Ascending aorta (tissue), 2 donors: ENCODE data around the gene MAP7. TPM values are rescaled to one million over a fixed set of nuclear protein-coding genes. Genes with fewer than 3 reads are reported as not detected.

Experiments used
- DNase-seq, 2 donors: peaks; one replicate each; pipeline ENCODE4 v3.0.0-alpha.2; 2019; ENCODE audit warnings: low spot score in 2 of 2
- H3K27ac ChIP-seq, 2 donors: fragments of 200-600 bp; sonication (generic); one replicate each; pipeline ENCODE4 v1.5.1; 2016 to 2017; ENCODE audit warnings: mild to moderate bottlenecking in 1 of 2
- H3K27me3 ChIP-seq: fragments of 200-600 bp; sonication (generic); one replicate; pipeline ENCODE4 v1.5.1; 2017
- H3K36me3 ChIP-seq, 2 donors: fragments of 200-600 bp; sonication (generic); one replicate each; pipeline ENCODE4 v1.5.1; 2016
- H3K4me1 ChIP-seq, 2 donors: fragments of 200-600 bp; sonication (generic); one replicate each; pipeline ENCODE4 v1.5.1; 2016 to 2017; ENCODE audit warnings: mild to moderate bottlenecking in 1 of 2
- H3K4me3 ChIP-seq, 2 donors: fragments of 200-600 bp; sonication (generic); one replicate each; pipeline ENCODE4 v1.5.1; 2016 to 2017; ENCODE audit warnings: mild to moderate bottlenecking in 1 of 2
- H3K9me3 ChIP-seq, 2 donors: fragments of 200-600 bp; sonication (generic); one replicate each; pipeline ENCODE4 v1.5.1; 2016
- intact Hi-C: fragments of 100-400 bp; cut with DNase I; formaldehyde crosslinking; loops from one replicate; pipeline ENCODE4 v1.15.1; 2023
- total RNA-seq: library from RNA; depleted of rRNA; stranded (reverse); fragments of >200 nt; gene quantifications from one replicate; pipeline ENCODE4 v1.1.0, GENCODE V29; 2016
- TF ChIP-seq, protein P1 (sequence below), 3 experiments: fragments of 200-600 bp in 2 of 3; fragments of 450-650 bp in 1 of 3; sonication (generic) in 2 of 3; IDR thresholded peaks; one replicate each; pipeline ENCODE4 v1.5.1; 2016 to 2019; ENCODE audit warnings: antibody characterized with exemption in 3 of 3, mild to moderate bottlenecking in 1 of 3, moderate library complexity in 1 of 3

Gene MAP7
- total RNA-seq, 1 donor from 2014 or later: not detected

DNA sequence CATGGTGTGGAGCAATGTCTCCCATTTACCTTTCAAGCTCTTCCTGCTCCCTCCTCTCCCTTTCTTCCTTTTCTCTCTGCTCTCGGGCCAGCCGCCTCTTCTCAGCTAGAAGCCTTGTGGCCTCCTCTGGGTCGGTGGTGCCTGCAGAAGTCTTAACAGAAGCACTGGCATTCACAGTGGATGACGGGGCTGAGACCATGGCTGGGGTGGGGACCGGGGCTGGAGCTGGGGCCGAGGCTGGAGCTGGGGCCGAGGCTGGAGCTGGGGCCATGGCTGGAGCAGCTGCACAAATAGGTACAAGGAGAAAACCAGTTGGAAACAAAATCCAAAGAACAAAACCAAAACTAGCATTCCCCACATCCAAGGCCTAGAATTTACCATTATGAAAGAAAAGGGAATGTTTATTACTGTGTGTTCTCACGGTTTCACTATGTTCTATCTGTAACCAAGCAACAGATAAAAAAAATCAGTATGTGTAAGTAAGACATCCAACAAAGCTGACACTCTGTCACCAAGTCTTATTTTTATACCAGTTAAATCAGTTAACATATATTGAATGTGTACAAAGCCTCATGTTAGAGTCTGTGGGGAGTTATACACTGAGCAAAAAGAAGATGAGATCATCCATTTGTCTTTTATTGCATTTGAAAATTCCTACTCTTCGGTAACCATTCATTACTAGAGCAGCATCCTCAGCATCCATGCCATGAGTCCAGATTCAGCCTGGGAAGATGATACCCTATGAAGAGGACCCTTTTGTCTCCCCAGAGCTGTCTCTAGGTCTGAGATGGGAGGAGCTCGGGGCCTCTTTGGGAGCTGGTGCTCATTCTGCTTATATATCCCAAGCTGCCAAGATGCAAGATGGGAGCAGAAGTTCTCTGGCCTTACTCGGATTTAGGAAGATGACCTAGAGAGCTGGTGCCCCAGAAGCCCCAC, 187.5 kb downstream of the MAP7 start:
- Histone ChIP-seq H3K36me3 (peaks cover 3 to 5% of the 10 kb centered on the region in 2 donors), H3K27me3 (no peaks in the 10 kb centered on the region), H3K4me3 (no peak overlapping the region), H3K27ac (no peak overlapping the region), H3K4me1 (peaks cover 0 to 2% of the 10 kb centered on the region in 2 donors), H3K9me3 (no peaks in the 10 kb centered on the region)
- intact Hi-C loops: no loop called here
- DNase-seq: no peak
- TF ChIP-seq, protein P1, sequence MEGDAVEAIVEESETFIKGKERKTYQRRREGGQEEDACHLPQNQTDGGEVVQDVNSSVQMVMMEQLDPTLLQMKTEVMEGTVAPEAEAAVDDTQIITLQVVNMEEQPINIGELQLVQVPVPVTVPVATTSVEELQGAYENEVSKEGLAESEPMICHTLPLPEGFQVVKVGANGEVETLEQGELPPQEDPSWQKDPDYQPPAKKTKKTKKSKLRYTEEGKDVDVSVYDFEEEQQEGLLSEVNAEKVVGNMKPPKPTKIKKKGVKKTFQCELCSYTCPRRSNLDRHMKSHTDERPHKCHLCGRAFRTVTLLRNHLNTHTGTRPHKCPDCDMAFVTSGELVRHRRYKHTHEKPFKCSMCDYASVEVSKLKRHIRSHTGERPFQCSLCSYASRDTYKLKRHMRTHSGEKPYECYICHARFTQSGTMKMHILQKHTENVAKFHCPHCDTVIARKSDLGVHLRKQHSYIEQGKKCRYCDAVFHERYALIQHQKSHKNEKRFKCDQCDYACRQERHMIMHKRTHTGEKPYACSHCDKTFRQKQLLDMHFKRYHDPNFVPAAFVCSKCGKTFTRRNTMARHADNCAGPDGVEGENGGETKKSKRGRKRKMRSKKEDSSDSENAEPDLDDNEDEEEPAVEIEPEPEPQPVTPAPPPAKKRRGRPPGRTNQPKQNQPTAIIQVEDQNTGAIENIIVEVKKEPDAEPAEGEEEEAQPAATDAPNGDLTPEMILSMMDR (IDR thresholded peaks at IDR 0.05): no peak

DNA sequence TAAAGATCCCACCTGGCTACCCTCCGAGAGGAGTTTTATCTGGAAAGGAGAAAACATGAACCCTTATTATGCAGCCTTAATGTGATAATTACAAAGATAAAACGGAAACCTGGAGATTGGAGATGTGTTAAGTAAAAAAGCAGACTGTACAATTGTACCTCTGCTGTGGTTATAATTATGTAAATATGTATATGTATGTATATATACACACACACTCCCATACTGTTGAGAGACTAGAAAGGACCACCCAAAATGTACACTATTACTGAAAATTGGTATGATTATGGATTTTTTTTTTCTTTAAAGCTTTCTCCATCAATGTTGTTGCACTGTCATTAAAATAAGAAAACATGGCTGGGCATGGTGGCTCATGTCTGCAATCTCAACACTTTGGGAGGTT, 188.4 kb downstream of the MAP7 start:
- H3K4me3 ChIP-seq: no peak overlapping the region
- TF ChIP-seq, protein P1 (IDR thresholded peaks at IDR 0.05): no peak
- no peak overlapping the region for H3K27ac ChIP-seq
- intact Hi-C loops: no loop called here
- H3K4me1 ChIP-seq: peaks cover 0 to 2% of the 10 kb centered on the region in 2 donors
- H3K36me3 ChIP-seq: peaks cover 3 to 5% of the 10 kb centered on the region in 2 donors
- DNase-seq: no peak
- no peaks in the 10 kb centered on the region for H3K9me3 ChIP-seq
- no peaks in the 10 kb centered on the region for H3K27me3 ChIP-seq

DNA sequence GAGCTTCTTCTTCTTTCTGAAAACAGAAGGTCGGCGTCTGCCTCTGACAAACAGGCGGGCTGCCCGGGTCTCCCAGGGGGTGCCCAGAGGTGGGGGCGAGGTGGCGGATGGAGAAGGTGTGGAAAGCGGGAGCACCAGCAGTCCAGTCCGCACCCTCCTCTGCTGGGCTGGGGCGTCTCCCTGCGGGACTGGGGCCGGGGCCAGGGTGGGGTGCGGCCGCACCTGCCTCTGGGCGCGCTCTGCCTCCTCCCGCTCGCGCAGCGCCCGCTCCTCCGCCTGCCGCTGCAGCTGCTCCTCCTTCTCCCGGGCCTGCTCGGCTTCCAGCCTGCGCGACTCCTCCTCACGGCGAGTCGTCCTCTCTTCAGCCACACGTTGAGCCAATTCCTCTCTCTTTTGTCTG, 189.4 kb downstream of the MAP7 start:
- no peak overlapping the region for H3K4me3 ChIP-seq
- no peaks in the 10 kb centered on the region for H3K4me1 ChIP-seq
- H3K36me3 ChIP-seq: peaks cover 3 to 5% of the 10 kb centered on the region in 2 donors
- TF ChIP-seq, protein P1 (IDR thresholded peaks at IDR 0.05): no peak
- no peaks in the 10 kb centered on the region for H3K9me3 ChIP-seq
- intact Hi-C loops: no loop called here
- no peaks in the 10 kb centered on the region for H3K27me3 ChIP-seq
- DNase-seq: no peak
- H3K27ac ChIP-seq: no peak overlapping the region

DNA sequence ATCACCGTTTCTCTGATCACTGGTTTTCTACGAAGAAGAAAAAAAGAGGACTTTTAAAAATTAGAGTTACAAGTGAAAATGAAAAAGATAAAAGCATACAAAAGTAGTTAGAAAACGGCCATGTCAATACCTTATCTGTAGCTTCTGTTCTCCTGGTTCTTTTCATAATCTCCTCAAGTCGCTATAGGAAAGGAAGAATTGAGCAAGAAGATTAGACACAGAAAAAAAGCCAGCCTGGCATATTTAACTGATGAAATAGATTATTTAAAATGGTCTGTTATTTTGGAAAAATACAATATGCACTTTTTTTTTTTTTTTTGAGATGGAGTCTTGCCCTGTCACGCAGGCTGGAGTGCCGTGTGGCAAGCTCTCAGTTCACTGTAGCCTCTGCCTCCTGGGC, 190.4 kb downstream of the MAP7 start:
- intact Hi-C loops: no loop called here
- Histone ChIP-seq H3K27ac (no peak overlapping the region), H3K4me1 (no peaks in the 10 kb centered on the region), H3K36me3 (peaks cover 3 to 5% of the 10 kb centered on the region in 2 donors), H3K4me3 (no peak overlapping the region), H3K9me3 (no peaks in the 10 kb centered on the region), H3K27me3 (no peaks in the 10 kb centered on the region)
- DNase-seq: no peak
- TF ChIP-seq, protein P1 (IDR thresholded peaks at IDR 0.05): no peak

DNA sequence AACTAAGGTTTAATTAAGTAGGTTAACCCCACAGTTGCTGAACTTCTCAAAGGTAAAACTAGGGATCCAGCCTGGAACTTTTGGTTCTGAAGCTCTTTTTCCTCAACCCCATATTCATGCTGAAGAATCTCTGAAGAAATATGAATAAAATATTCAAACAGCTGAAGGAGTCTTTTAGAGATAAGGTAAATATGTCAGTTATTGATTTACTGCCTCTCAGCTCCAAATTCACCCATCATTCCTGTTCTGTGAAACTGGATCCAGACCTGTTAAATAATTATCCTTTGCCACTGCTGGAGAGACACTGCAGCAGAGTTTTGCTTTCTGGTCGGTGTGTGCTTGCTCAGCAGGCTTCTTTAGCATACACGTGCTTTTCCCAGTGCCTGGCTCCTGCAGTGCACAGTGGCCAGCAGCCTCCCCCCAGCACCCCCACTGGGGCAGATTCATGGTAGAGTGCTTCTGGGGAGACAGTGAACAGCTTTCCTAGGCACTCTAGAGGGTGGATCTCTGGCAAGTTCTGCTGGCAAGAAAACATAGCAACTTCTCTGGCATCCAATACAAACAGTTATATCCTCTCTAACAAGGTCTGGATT, 198.6 kb downstream of the MAP7 start:
- intact Hi-C loops: no loop called here
- DNase-seq: no peak
- H3K27me3 ChIP-seq: no peaks in the 10 kb centered on the region
- no peak overlapping the region for H3K4me3 ChIP-seq
- TF ChIP-seq, protein P1 (IDR thresholded peaks at IDR 0.05): no peak
- no peaks in the 10 kb centered on the region for H3K9me3 ChIP-seq
- H3K36me3 ChIP-seq: no peaks in the 10 kb centered on the region
- no peak overlapping the region for H3K27ac ChIP-seq
- no peaks in the 10 kb centered on the region for H3K4me1 ChIP-seq
